Type B pancreatic cell (in vitro differentiated cells): ENCODE results near the gene ACTL8. TPM values are rescaled to one million over a fixed set of nuclear protein-coding genes. Genes with fewer than 3 reads are reported as not detected.
A peak's percentile ranks its signal among the peaks of the same experiment; 100 is the strongest.

Experiments
- DNase-seq: peaks from one replicate; pipeline ENCODE4 v3.0.0; 2021; ENCODE audit warnings: mixed read lengths; ENCODE audit not compliant: unreplicated experiment; ENCODE audit errors: extremely low spot score
- H3K27ac Mint-ChIP-seq: 2 replicates; pipeline ENCODE4 v1.8.0; 2021; ENCODE audit warnings: mild to moderate bottlenecking, mixed read lengths
- H3K27me3 Mint-ChIP-seq: 2 replicates; pipeline ENCODE4 v1.8.0; 2021; ENCODE audit warnings: mixed read lengths
- H3K36me3 Mint-ChIP-seq: 2 replicates; pipeline ENCODE4 v1.8.0; 2021; ENCODE audit warnings: mixed read lengths
- H3K4me1 Mint-ChIP-seq: one replicate; pipeline ENCODE4 v1.8.0; 2021; ENCODE audit warnings: mixed read lengths; ENCODE audit not compliant: unreplicated experiment
- H3K4me3 Mint-ChIP-seq: 2 replicates; pipeline ENCODE4 v1.8.0; 2021; ENCODE audit warnings: mild to moderate bottlenecking, mixed read lengths
- H3K9me3 Mint-ChIP-seq: 2 replicates; pipeline ENCODE4 v1.8.0; 2021; ENCODE audit warnings: mixed read lengths
- CTCF ChIP-seq: fragments of 200-600 bp; sonication (generic); conservative IDR thresholded peaks from 2 replicates; pipeline ENCODE4 v1.5.0; 2021; ENCODE audit warnings: antibody characterized with exemption, mild to moderate bottlenecking
- total RNA-seq: library from RNA; stranded (reverse); gene quantifications from 2 replicates; pipeline ENCODE4 v1.2.1, GENCODE V29; 2021; ENCODE audit warnings: low replicate concordance

Gene ACTL8
- total RNA-seq, 1 donor from 2014 or later: 0.22 TPM

GRCh38 chr1:17746920-17747319 lies 8.2 kb upstream of the ACTL8 start:
- Mint-ChIP-seq H3K4me3 (no peak overlapping the region), H3K9me3 (no peaks in the 10 kb centered on the region), H3K36me3 (no peaks in the 10 kb centered on the region), H3K27me3 (peaks cover 13% of the 10 kb centered on the region), H3K27ac (no peak overlapping the region), H3K4me1 (peaks cover 7% of the 10 kb centered on the region)
- DNase-seq: no peak
- no peak for TF ChIP-seq CTCF

- peaks cover 7% of the 10 kb centered on the region for H3K27me3 Mint-ChIP-seq
- H3K27ac Mint-ChIP-seq: no peak overlapping the region
- TF ChIP-seq CTCF: no peak
Observed at GRCh38 chr1:17750333-17750732, 4.8 kb upstream of the ACTL8 start.

GRCh38 chr1:17752356-17752755 lies 2.8 kb upstream of the ACTL8 start:
- no peak overlapping the region for H3K4me3 Mint-ChIP-seq
- no peak for DNase-seq
- H3K4me1 Mint-ChIP-seq: no peaks in the 10 kb centered on the region
- no peak overlapping the region for H3K27ac Mint-ChIP-seq
- peaks cover 12% of the 10 kb centered on the region for H3K27me3 Mint-ChIP-seq
- no peak for TF ChIP-seq CTCF
- peaks cover 8% of the 10 kb centered on the region for H3K9me3 Mint-ChIP-seq
- no peaks in the 10 kb centered on the region for H3K36me3 Mint-ChIP-seq

More at GRCh38 chr1:17750333-17750732, 4.8 kb upstream of the ACTL8 start:
- Mint-ChIP-seq H3K4me1 (peaks cover under 1% of the 10 kb centered on the region), H3K9me3 (peaks cover 3% of the 10 kb centered on the region), H3K4me3 (no peak overlapping the region), H3K36me3 (no peaks in the 10 kb centered on the region)
- DNase-seq: no peak

GRCh38 chr1:17757426-17757825 lies 2.3 kb downstream of the ACTL8 start:
- DNase-seq: no peak
- no peak overlapping the region for H3K4me3 Mint-ChIP-seq
- H3K36me3 Mint-ChIP-seq: no peaks in the 10 kb centered on the region
- peaks cover 13% of the 10 kb centered on the region for H3K27me3 Mint-ChIP-seq
- peaks cover 24% of the 10 kb centered on the region for H3K9me3 Mint-ChIP-seq
- no peaks in the 10 kb centered on the region for H3K4me1 Mint-ChIP-seq
- no peak for TF ChIP-seq CTCF
- H3K27ac Mint-ChIP-seq: no peak overlapping the region

GRCh38 chr1:17759114-17759513 lies 4.0 kb downstream of the ACTL8 start:
- Mint-ChIP-seq H3K27me3 (peaks cover 10% of the 10 kb centered on the region), H3K27ac (no peak overlapping the region), H3K4me3 (no peak overlapping the region), H3K4me1 (no peaks in the 10 kb centered on the region), H3K9me3 (peaks cover 24% of the 10 kb centered on the region), H3K36me3 (no peaks in the 10 kb centered on the region)
- peak; percentile 56 for TF ChIP-seq CTCF
- no peak for DNase-seq

- Mint-ChIP-seq H3K4me3 (no peak overlapping the region), H3K27me3 (peaks cover 4% of the 10 kb centered on the region), H3K27ac (no peak overlapping the region), H3K36me3 (no peaks in the 10 kb centered on the region), H3K9me3 (peaks cover 16% of the 10 kb centered on the region), H3K4me1 (no peaks in the 10 kb centered on the region)
- no peak for DNase-seq
- TF ChIP-seq CTCF: no peak
Observed at GRCh38 chr1:17762313-17762712, 7.2 kb downstream of the ACTL8 start.
